GM23338 (cell line): ENCODE results near the gene GGT6. TPM values are rescaled to one million over a fixed set of nuclear protein-coding genes. Genes with fewer than 3 reads are reported as not detected.

Experiments
- ATAC-seq: fragments of 200-7000 bp; cut with Tn5 transposase; 3 replicates; pipeline ENCODE4 v1.9.1; 2020
- DNase-seq: peaks from one replicate; pipeline ENCODE4 v3.0.0-alpha.2; 2015; ENCODE audit warnings: low spot score
- H2AFZ ChIP-seq: fragments of 200-600 bp; sonication (generic); 2 replicates; pipeline ENCODE4 v1.8.0; 2016; ENCODE audit warnings: antibody characterized with exemption, mild to moderate bottlenecking, moderate library complexity
- H3F3A ChIP-seq: fragments of 200-600 bp; sonication (generic); replicated peaks from 2 replicates; pipeline ENCODE4 v1.8.0; 2017; ENCODE audit warnings: antibody characterized with exemption, mixed run types, low read depth
- H3K27ac ChIP-seq: fragments of 200-600 bp; sonication (generic); 2 replicates; pipeline ENCODE4 v1.6.1; 2016; ENCODE audit warnings: low read depth
- H3K27me3 ChIP-seq: fragments of 200-600 bp; sonication (generic); 2 replicates; pipeline ENCODE4 v1.8.0; 2016; ENCODE audit warnings: mild to moderate bottlenecking, mixed run types, moderate library complexity; ENCODE audit not compliant: insufficient read depth
- H3K36me3 ChIP-seq: fragments of 200-600 bp; sonication (generic); 2 replicates; pipeline ENCODE4 v1.8.0; 2016; ENCODE audit warnings: mild to moderate bottlenecking; ENCODE audit not compliant: insufficient read depth
- H3K4me1 ChIP-seq: fragments of 200-600 bp; sonication (generic); 2 replicates; pipeline ENCODE4 v1.8.0; 2016; ENCODE audit warnings: mild to moderate bottlenecking, moderate library complexity; ENCODE audit not compliant: insufficient read depth
- H3K4me2 ChIP-seq: fragments of 200-600 bp; sonication (generic); 2 replicates; pipeline ENCODE4 v1.7.1; 2017; ENCODE audit warnings: mixed run types
- H3K4me3 ChIP-seq: fragments of 200-600 bp; sonication (generic); 2 replicates; pipeline ENCODE4 v1.6.1; 2016; ENCODE audit warnings: mixed run types
- H3K79me2 ChIP-seq: fragments of 200-600 bp; sonication (generic); replicated peaks from 2 replicates; pipeline ENCODE4 v1.8.0; 2017; ENCODE audit warnings: mild to moderate bottlenecking; ENCODE audit not compliant: insufficient read depth
- H3K9me2 ChIP-seq: fragments of 200-600 bp; sonication (generic); 2 replicates; pipeline ENCODE4 v1.8.0; 2017; ENCODE audit not compliant: insufficient read depth
- H4K20me1 ChIP-seq: fragments of 200-600 bp; sonication (generic); replicated peaks from 2 replicates; pipeline ENCODE4 v1.8.0; 2017; ENCODE audit warnings: mild to moderate bottlenecking; ENCODE audit not compliant: insufficient read depth
- H3K27ac Mint-ChIP-seq: 2 replicates; pipeline ENCODE4 v1.8.0; 2020; ENCODE audit warnings: inconsistent platforms, mild to moderate bottlenecking, moderate library complexity, mixed read lengths
- H3K27me3 Mint-ChIP-seq: 3 replicates; pipeline ENCODE4 v1.8.0; 2022; ENCODE audit warnings: low read depth, mild to moderate bottlenecking, moderate library complexity, mixed read lengths, inconsistent platforms; ENCODE audit not compliant: insufficient read depth, poor library complexity
- H3K36me3 Mint-ChIP-seq: 3 replicates; pipeline ENCODE4 v1.8.0; 2021; ENCODE audit warnings: low read depth, mild to moderate bottlenecking, inconsistent platforms, moderate library complexity, mixed read lengths
- H3K4me1 Mint-ChIP-seq: 3 replicates; pipeline ENCODE4 v1.8.0; 2020; ENCODE audit warnings: mild to moderate bottlenecking, inconsistent platforms, mixed read lengths
- H3K4me3 Mint-ChIP-seq: 3 replicates; pipeline ENCODE4 v1.8.0; 2021; ENCODE audit warnings: moderate library complexity, mild to moderate bottlenecking, inconsistent platforms, mixed read lengths
- H3K9me3 Mint-ChIP-seq: 3 replicates; pipeline ENCODE4 v1.8.0; 2020; ENCODE audit warnings: moderate library complexity, mild to moderate bottlenecking, inconsistent platforms, mixed read lengths
- CREB1 ChIP-seq: fragments of 250-450 bp; sonication (Bioruptor Pico); IDR thresholded peaks from 2 replicates; pipeline ENCODE4 v1.5.0; 2020; ENCODE audit warnings: low read depth, mild to moderate bottlenecking, moderate library complexity
- CTCF ChIP-seq, 2 experiments: fragments of 200-600 bp in 1 of 2; sonication (generic) in 1 of 2; conservative IDR thresholded peaks; 2 replicates each; pipeline versions ENCODE4 v1.5.1 to v1.6.1; 2016 to 2017; ENCODE audit warnings: antibody characterized with exemption in 2 of 2, low read depth in 2 of 2, mild to moderate bottlenecking in 2 of 2, moderate library complexity in 1 of 2
- ETS1 ChIP-seq: IDR thresholded peaks from 2 replicates; pipeline ENCODE4 v1.6.1; 2016; ENCODE audit warnings: antibody characterized with exemption
- EZH2 ChIP-seq: fragments of 200-600 bp; sonication (generic); IDR thresholded peaks from one replicate; pipeline ENCODE4 v1.8.0; 2017; ENCODE audit warnings: antibody characterized with exemption, mild to moderate bottlenecking, low read depth; ENCODE audit not compliant: unreplicated experiment
- EZH2phosphoT487 ChIP-seq: fragments of 200-600 bp; sonication (generic); IDR thresholded peaks from one replicate; pipeline ENCODE4 v1.8.1; 2018; ENCODE audit warnings: antibody characterized with exemption; ENCODE audit not compliant: unreplicated experiment
- STAT1 ChIP-seq: IDR thresholded peaks from one replicate; pipeline ENCODE4 v1.6.1; 2016; ENCODE audit warnings: antibody characterized with exemption; ENCODE audit not compliant: unreplicated experiment
- ZNF114 ChIP-seq: fragments of 250-450 bp; sonication (Bioruptor Pico); IDR thresholded peaks from 2 replicates; pipeline ENCODE4 v1.5.0; 2020; ENCODE audit warnings: mild to moderate bottlenecking, moderate library complexity
- ZNF331 ChIP-seq: fragments of 250-450 bp; sonication (Bioruptor Pico); IDR thresholded peaks from 2 replicates; pipeline ENCODE4 v1.5.0; 2020; ENCODE audit warnings: low read depth, mild to moderate bottlenecking, moderate library complexity
- polyA plus RNA-seq: library from polyadenylated mRNA; unstranded; fragments of >200 nt; fragmentation: Nextera tagmentation; extraction: Ambion mirVana; gene quantifications from 2 replicates; pipeline ENCODE4 v1.2.1, GENCODE V29; 2016
- total RNA-seq: library from RNA; depleted of rRNA; stranded (reverse); fragments of >200 nt; shearing (Covaris generic); gene quantifications from 2 replicates; pipeline ENCODE4 v1.2.3, GENCODE V29; 2014

Gene GGT6
- total and polyA plus RNA-seq, 2 experiments from 2014 or later, result 0.24 TPM; not detected in 1

- no peak overlapping the region for H2AFZ ChIP-seq
- DNase-seq (no peak), ATAC-seq (no peak)
- H3K4me3 ChIP-seq, result no peak overlapping the region
- no peaks in the 10 kb centered on the region for H3K79me2 ChIP-seq
- no peaks in the 10 kb centered on the region for H3K27me3 ChIP-seq
- no peak overlapping the region for H3K27ac ChIP-seq
- TF ChIP-seq CTCF (conservative IDR thresholded peaks at IDR 0.05; ENCODE audit: low read depth in 2 of 2) (no peak), EZH2 (no peak)
- H3K4me2 ChIP-seq, result no peak overlapping the region
- H3K27me3 Mint-ChIP-seq, result peaks cover 19% of the 10 kb centered on the region
- H3K27ac Mint-ChIP-seq, result no peak overlapping the region
- H3K4me1 ChIP-seq, result no peaks in the 10 kb centered on the region
- H3K9me2 ChIP-seq, result no peaks in the 10 kb centered on the region
- H3K36me3 ChIP-seq, result peaks cover 9% of the 10 kb centered on the region
- 0 out of 2 replicates have a peak, but pooled peaks cover 2% of the 10 kb centered on the region for H3F3A ChIP-seq
- H4K20me1 ChIP-seq, result peaks cover 27% of the 10 kb centered on the region
- H3K4me1 Mint-ChIP-seq, result 0 out of 3 replicates have a peak, but pooled peaks cover 3% of the 10 kb centered on the region
- H3K36me3 Mint-ChIP-seq, result peaks cover 83% of the 10 kb centered on the region
- H3K9me3 Mint-ChIP-seq, result no peaks in the 10 kb centered on the region
- H3K4me3 Mint-ChIP-seq, result no peak overlapping the region
These were observed 15.0 kb downstream of the GGT6 start for GRCh38 chr17:4545217-4545951.

- TF ChIP-seq ZNF114 (CRISPR knock-in tag) (no peak), STAT1 (no peak)
- Histone ChIP-seq H3K4me1 (no peaks in the 10 kb centered on the region), H3K9me2 (no peaks in the 10 kb centered on the region), H3K79me2 (no peaks in the 10 kb centered on the region), H3K4me3 (no peak overlapping the region), H4K20me1 (peaks cover 27% of the 10 kb centered on the region), H2AFZ (no peak overlapping the region), H3K27me3 (no peaks in the 10 kb centered on the region), H3F3A (0 out of 2 replicates have a peak, but pooled peaks cover 2% of the 10 kb centered on the region), H3K4me2 (no peak overlapping the region), H3K27ac (no peak overlapping the region), H3K36me3 (peaks cover 9% of the 10 kb centered on the region)
- H3K4me1 Mint-ChIP-seq, result 0 out of 3 replicates have a peak, but pooled peaks cover 3% of the 10 kb centered on the region
- no peaks in the 10 kb centered on the region for H3K9me3 Mint-ChIP-seq
- H3K27ac Mint-ChIP-seq, result no peak overlapping the region
- ATAC-seq (no peak), DNase-seq (no peak)
- H3K36me3 Mint-ChIP-seq, result peaks cover 83% of the 10 kb centered on the region
- peaks cover 22% of the 10 kb centered on the region for H3K27me3 Mint-ChIP-seq
- H3K4me3 Mint-ChIP-seq, result no peak overlapping the region
These were observed 15.5 kb downstream of the GGT6 start for GRCh38 chr17:4544951-4545216.

GRCh38 chr17:4544135-4544950 lies 16.0 kb downstream of the GGT6 start:
- Histone ChIP-seq H3K36me3 (peaks cover 9% of the 10 kb centered on the region), H4K20me1 (peaks cover 24% of the 10 kb centered on the region), H3K4me3 (no peak overlapping the region), H3K4me1 (no peaks in the 10 kb centered on the region), H3K79me2 (no peaks in the 10 kb centered on the region), H3K9me2 (no peaks in the 10 kb centered on the region), H2AFZ (no peak overlapping the region), H3F3A (0 out of 2 replicates have a peak, but pooled peaks cover 2% of the 10 kb centered on the region), H3K27me3 (no peaks in the 10 kb centered on the region), H3K27ac (no peak overlapping the region), H3K4me2 (no peak overlapping the region)
- H3K4me1 Mint-ChIP-seq, result peaks cover 6% of the 10 kb centered on the region; the same call in 1 of the 3 replicates
- H3K36me3 Mint-ChIP-seq, result peaks cover 83% of the 10 kb centered on the region
- peaks cover 25% of the 10 kb centered on the region for H3K27me3 Mint-ChIP-seq
- no peak for DNase-seq
- no peak for ATAC-seq
- H3K4me3 Mint-ChIP-seq, result no peak overlapping the region
- no peaks in the 10 kb centered on the region for H3K9me3 Mint-ChIP-seq
- H3K27ac Mint-ChIP-seq, result no peak overlapping the region
- TF ChIP-seq EZH2, result no peak
- no peak for TF ChIP-seq CTCF (conservative IDR thresholded peaks at IDR 0.05; ENCODE audit: low read depth in 2 of 2)
- no peak for TF ChIP-seq ZNF331 (CRISPR knock-in tag)
- no peak for TF ChIP-seq EZH2phosphoT487
- no peak for TF ChIP-seq ETS1
- no peak for TF ChIP-seq CREB1 (CRISPR knock-in tag)
- TF ChIP-seq STAT1, result no peak
- no peak for TF ChIP-seq ZNF114 (CRISPR knock-in tag)
